ENCODE data around the gene STMP1. TPM values are rescaled to one million over a fixed set of nuclear protein-coding genes. Genes with fewer than 3 reads are reported as not detected.
A peak's percentile ranks its signal among the peaks of the same experiment; 100 is the strongest.

STMP1 gene
- total RNA-seq, 1 donor from 2014 or later, result 54.6 TPM

GRCh38 chr7:135653340-135654080 is 8.8 kb upstream of the STMP1 start:
- H3K4me1 Mint-ChIP-seq (ENCODE audit: low read depth, unreplicated experiment), result no peaks in the 10 kb centered on the region
- H3K4me3 Mint-ChIP-seq (ENCODE audit: unreplicated experiment), result no peak overlapping the region
- no peak for DNase-seq
- TF ChIP-seq CTCF (IDR thresholded peaks at IDR 0.05; ENCODE audit: partially characterized antibody, unreplicated experiment), result no peak
- no peaks in the 10 kb centered on the region for H3K36me3 Mint-ChIP-seq (ENCODE audit: unreplicated experiment)
- H3K27me3 Mint-ChIP-seq (ENCODE audit: unreplicated experiment), result peaks cover 1% of the 10 kb centered on the region
- H3K27ac Mint-ChIP-seq (ENCODE audit: unreplicated experiment), result no peak overlapping the region
- H3K9me3 Mint-ChIP-seq (ENCODE audit: unreplicated experiment), result peaks cover 2% of the 10 kb centered on the region

GRCh38 chr7:135658564-135658963 is 3.8 kb upstream of the STMP1 start:
- no peak for DNase-seq
- Mint-ChIP-seq H3K27ac (ENCODE audit: unreplicated experiment) (no peak overlapping the region), H3K4me1 (ENCODE audit: low read depth, unreplicated experiment) (peaks cover 3% of the 10 kb centered on the region), H3K9me3 (ENCODE audit: unreplicated experiment) (peaks cover 9% of the 10 kb centered on the region), H3K36me3 (ENCODE audit: unreplicated experiment) (peaks cover 4% of the 10 kb centered on the region), H3K4me3 (ENCODE audit: unreplicated experiment) (no peak overlapping the region), H3K27me3 (ENCODE audit: unreplicated experiment) (peaks cover 5% of the 10 kb centered on the region)
- TF ChIP-seq CTCF (IDR thresholded peaks at IDR 0.05; ENCODE audit: partially characterized antibody, unreplicated experiment), result no peak

GRCh38 chr7:135659159-135659846 is 3.0 kb upstream of the STMP1 start:
- peaks cover 3% of the 10 kb centered on the region for H3K4me1 Mint-ChIP-seq (ENCODE audit: low read depth, unreplicated experiment)
- H3K27me3 Mint-ChIP-seq (ENCODE audit: unreplicated experiment), result peaks cover 8% of the 10 kb centered on the region
- H3K9me3 Mint-ChIP-seq (ENCODE audit: unreplicated experiment), result peaks cover 9% of the 10 kb centered on the region
- no peak overlapping the region for H3K4me3 Mint-ChIP-seq (ENCODE audit: unreplicated experiment)
- no peak for DNase-seq
- H3K36me3 Mint-ChIP-seq (ENCODE audit: unreplicated experiment), result peaks cover 4% of the 10 kb centered on the region
- TF ChIP-seq CTCF (IDR thresholded peaks at IDR 0.05; ENCODE audit: partially characterized antibody, unreplicated experiment), result no peak
- no peak overlapping the region for H3K27ac Mint-ChIP-seq (ENCODE audit: unreplicated experiment)

DNA sequence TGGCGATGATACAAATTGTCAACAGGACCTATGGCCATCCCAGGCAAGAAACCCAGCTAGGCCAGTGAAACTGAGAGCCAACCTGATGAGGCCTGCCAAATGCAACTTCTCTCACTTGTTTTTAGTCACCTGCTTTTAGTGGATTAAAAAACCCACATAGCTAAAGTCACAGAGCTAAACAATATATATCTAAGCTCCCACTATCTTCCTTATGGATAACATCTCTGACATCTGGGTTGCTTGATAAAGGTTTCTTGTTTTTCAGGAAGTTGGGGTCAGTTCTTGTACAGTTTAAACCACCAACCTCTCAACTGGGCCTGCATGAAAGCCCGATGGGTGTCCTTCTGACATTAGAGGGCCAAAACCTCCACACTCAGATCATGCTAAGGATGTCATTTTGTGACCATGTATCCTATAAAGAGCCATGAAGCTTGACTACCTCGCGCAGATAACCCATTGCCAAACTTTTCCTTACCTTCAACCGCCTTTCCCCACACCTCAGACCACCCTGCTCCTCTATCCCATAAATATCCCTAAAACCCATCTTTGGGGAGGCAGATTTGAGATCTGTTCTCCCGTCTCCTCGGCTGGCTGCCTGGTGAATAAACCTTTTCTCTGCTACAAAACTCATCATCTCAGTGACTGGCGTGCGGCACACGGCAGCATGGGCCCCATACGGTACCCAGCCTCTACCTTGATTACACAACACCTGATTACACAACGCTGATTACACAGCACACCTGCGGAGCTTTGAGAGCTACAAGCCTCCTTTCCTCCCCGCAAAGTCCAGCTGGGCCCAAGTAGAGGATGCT is 797 bp upstream of the STMP1 start:
- H3K4me3 Mint-ChIP-seq (ENCODE audit: unreplicated experiment), result peak overlapping the region; percentile 81
- H3K27ac Mint-ChIP-seq (ENCODE audit: unreplicated experiment), result peak overlapping the region; percentile 83
- H3K4me1 Mint-ChIP-seq (ENCODE audit: low read depth, unreplicated experiment), result peaks cover 3% of the 10 kb centered on the region
- H3K9me3 Mint-ChIP-seq (ENCODE audit: unreplicated experiment), result peaks cover 9% of the 10 kb centered on the region
- peaks cover 8% of the 10 kb centered on the region for H3K27me3 Mint-ChIP-seq (ENCODE audit: unreplicated experiment)
- peaks cover 4% of the 10 kb centered on the region for H3K36me3 Mint-ChIP-seq (ENCODE audit: unreplicated experiment)
- TF ChIP-seq CTCF (IDR thresholded peaks at IDR 0.05; ENCODE audit: partially characterized antibody, unreplicated experiment), result no peak
- no peak for DNase-seq
